ENCODE measurements around the gene FAM117B.

DNA sequence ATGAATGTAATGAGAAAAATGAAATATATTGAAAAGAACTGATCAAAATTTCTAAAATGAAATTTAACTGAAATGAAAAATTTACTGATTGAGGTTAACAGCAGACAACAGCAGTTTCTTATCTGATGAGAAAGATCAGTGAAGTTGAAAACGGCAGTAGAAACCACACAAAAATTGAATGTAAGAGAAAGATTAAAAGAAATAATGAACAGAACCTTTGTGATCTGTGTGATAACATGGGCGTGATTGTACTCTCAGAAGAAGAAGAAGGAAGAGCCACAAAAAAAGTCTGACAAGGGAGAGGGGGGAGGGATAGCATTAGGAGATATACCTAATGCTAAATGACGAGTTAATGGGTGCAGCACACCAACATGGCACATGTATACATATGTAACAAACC, 45.2 kb downstream of the FAM117B start:
- no peak for TF ChIP-seq EP300 (IDR thresholded peaks at IDR 0.05)
- TF ChIP-seq, protein P1, sequence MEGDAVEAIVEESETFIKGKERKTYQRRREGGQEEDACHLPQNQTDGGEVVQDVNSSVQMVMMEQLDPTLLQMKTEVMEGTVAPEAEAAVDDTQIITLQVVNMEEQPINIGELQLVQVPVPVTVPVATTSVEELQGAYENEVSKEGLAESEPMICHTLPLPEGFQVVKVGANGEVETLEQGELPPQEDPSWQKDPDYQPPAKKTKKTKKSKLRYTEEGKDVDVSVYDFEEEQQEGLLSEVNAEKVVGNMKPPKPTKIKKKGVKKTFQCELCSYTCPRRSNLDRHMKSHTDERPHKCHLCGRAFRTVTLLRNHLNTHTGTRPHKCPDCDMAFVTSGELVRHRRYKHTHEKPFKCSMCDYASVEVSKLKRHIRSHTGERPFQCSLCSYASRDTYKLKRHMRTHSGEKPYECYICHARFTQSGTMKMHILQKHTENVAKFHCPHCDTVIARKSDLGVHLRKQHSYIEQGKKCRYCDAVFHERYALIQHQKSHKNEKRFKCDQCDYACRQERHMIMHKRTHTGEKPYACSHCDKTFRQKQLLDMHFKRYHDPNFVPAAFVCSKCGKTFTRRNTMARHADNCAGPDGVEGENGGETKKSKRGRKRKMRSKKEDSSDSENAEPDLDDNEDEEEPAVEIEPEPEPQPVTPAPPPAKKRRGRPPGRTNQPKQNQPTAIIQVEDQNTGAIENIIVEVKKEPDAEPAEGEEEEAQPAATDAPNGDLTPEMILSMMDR (IDR thresholded peaks at IDR 0.05): no peak

Measured in upper lobe of left lung (tissue), 4 donors.